ENCODE results near the gene SIMC1.

Gene SIMC1

DNA sequence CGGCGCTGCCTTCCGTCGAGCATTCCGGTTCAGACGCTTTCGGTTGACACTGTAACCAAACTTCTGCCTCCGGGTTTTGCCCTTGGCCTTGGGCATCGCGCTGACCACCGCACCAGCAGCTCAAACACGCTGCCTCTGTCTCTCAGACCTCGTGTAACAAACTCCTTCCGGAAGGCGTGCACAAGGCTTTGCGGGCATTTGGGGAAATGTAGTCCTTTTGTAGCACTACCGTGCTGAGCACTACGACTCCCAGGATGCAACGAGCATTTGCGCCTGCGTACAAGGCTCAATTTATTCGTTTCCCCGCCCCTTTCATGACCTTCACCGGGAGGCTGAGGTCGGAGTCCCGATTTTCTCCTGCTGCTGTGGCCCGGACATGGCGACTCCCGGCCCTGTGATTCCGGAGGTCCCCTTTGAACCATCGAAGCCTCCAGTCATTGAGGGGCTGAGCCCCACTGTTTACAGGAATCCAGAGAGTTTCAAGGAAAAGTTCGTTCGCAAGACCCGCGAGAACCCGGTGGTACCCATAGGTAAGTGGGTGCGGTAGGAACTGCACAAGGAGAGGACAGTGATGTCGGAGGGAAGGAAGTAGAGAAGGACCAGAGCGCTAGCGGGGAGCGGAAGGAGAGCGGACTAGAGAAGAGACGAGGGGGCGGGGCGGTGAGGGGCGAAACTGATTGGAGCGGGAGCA lies 150.4 kb downstream of the SIMC1 start, which contains the start of the genes HIGD2A and NOP16:
Gene HIGD2A (plus strand): TSS at position 308 of the 691 bp plus-strand sequence. CDS start 69 bp downstream, at position 377.
Gene NOP16 (minus strand): TSS at position 155 of the 691 bp plus-strand sequence. CDS start 59 bp downstream, at position 96.
- H3K9me3 ChIP-seq: no peaks in the 10 kb centered on the region
- no peaks in the 10 kb centered on the region for H3K4me1 ChIP-seq
- peaks cover 67% of the 10 kb centered on the region for H3K36me3 ChIP-seq
- H3K4me3 ChIP-seq (ENCODE audit: low read depth, low read length): peak within 1 kb of the TSS; percentile 100
- peak; percentile 100 for DNase-seq
- H3K27me3 ChIP-seq: no peaks in the 10 kb centered on the region
- TF ChIP-seq, protein P1, sequence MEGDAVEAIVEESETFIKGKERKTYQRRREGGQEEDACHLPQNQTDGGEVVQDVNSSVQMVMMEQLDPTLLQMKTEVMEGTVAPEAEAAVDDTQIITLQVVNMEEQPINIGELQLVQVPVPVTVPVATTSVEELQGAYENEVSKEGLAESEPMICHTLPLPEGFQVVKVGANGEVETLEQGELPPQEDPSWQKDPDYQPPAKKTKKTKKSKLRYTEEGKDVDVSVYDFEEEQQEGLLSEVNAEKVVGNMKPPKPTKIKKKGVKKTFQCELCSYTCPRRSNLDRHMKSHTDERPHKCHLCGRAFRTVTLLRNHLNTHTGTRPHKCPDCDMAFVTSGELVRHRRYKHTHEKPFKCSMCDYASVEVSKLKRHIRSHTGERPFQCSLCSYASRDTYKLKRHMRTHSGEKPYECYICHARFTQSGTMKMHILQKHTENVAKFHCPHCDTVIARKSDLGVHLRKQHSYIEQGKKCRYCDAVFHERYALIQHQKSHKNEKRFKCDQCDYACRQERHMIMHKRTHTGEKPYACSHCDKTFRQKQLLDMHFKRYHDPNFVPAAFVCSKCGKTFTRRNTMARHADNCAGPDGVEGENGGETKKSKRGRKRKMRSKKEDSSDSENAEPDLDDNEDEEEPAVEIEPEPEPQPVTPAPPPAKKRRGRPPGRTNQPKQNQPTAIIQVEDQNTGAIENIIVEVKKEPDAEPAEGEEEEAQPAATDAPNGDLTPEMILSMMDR (IDR thresholded peaks at IDR 0.05; ENCODE audit: low read depth, low read length): no peak

GRCh38 chr5:176389135-176390123 lies 151.2 kb downstream of the SIMC1 start:
- Histone ChIP-seq H3K27me3 (no peaks in the 10 kb centered on the region), H3K36me3 (peaks cover 65% of the 10 kb centered on the region), H3K4me1 (no peaks in the 10 kb centered on the region), H3K9me3 (no peaks in the 10 kb centered on the region), H3K4me3 (ENCODE audit: low read depth, low read length) (peak overlapping the region; percentile 100)
- DNase-seq: no peak
- TF ChIP-seq, protein P1 (IDR thresholded peaks at IDR 0.05; ENCODE audit: low read depth, low read length): no peak

GRCh38 chr5:176391479-176391878 lies 153.3 kb downstream of the SIMC1 start:
- Histone ChIP-seq H3K27me3 (no peaks in the 10 kb centered on the region), H3K36me3 (peaks cover 45% of the 10 kb centered on the region), H3K4me3 (ENCODE audit: low read depth, low read length) (no peak overlapping the region), H3K4me1 (peaks cover 4% of the 10 kb centered on the region; the same call in 1 of the 2 replicates), H3K9me3 (no peaks in the 10 kb centered on the region)
- DNase-seq: no peak
- TF ChIP-seq, protein P1 (IDR thresholded peaks at IDR 0.05; ENCODE audit: low read depth, low read length): peak; percentile 13; the same call in 1 of the 2 replicates

GRCh38 chr5:176391999-176392398 lies 153.8 kb downstream of the SIMC1 start:
- Histone ChIP-seq H3K4me3 (ENCODE audit: low read depth, low read length) (no peak overlapping the region), H3K27me3 (no peaks in the 10 kb centered on the region), H3K4me1 (peaks cover 9% of the 10 kb centered on the region; the same call in 1 of the 2 replicates), H3K36me3 (peaks cover 42% of the 10 kb centered on the region), H3K9me3 (no peaks in the 10 kb centered on the region)
- no peak for DNase-seq
- TF ChIP-seq, protein P1 (IDR thresholded peaks at IDR 0.05; ENCODE audit: low read depth, low read length): no peak

DNA sequence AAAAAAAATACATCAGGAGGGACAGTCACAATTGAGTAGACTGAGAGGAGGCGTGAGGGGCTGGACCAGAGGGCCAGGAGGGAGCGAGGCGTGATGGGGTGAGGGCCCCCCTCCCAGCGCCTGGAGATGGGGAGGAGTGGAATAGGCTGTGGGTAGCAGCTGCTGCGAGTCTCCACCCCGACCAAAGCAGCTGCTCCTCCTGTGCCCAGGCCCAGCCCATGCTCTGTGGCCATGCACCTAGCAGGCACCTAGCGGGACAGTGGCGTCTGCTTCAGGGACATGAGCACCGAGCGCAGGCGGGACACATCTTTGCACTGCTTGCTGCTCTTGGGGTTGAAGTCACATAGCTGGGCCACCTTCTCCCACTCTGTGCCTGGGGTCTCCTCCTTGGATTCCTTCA lies 154.3 kb downstream of the SIMC1 start:
- no peaks in the 10 kb centered on the region for H3K9me3 ChIP-seq
- DNase-seq: no peak
- TF ChIP-seq, protein P1 (IDR thresholded peaks at IDR 0.05; ENCODE audit: low read depth, low read length): no peak
- peaks cover 37% of the 10 kb centered on the region for H3K36me3 ChIP-seq
- no peak overlapping the region for H3K4me3 ChIP-seq (ENCODE audit: low read depth, low read length)
- no peaks in the 10 kb centered on the region for H3K27me3 ChIP-seq
- peaks cover 9% of the 10 kb centered on the region; the same call in 1 of the 2 replicates for H3K4me1 ChIP-seq
